DND-41 (cell line): ENCODE data around the gene TTPAL.

Experiments
- ATAC-seq: fragments of 200-7000 bp; cut with Tn5 transposase; 3 replicates; pipeline ENCODE4 v1.9.1; 2021; ENCODE audit warnings: low read depth; ENCODE audit not compliant: insufficient read depth
- DNase-seq: peaks from one replicate; pipeline ENCODE4 v3.0.0-alpha.2; 2020
- H2AFZ ChIP-seq: 2 replicates; pipeline ENCODE4 v1.6.0; 2012; ENCODE audit warnings: low read depth, low read length
- H3K27ac ChIP-seq: 2 replicates; pipeline ENCODE4 v1.5.1; 2012; ENCODE audit warnings: low read length, inconsistent platforms
- H3K27me3 ChIP-seq: fragments of 200-600 bp; sonication (generic); 2 replicates; pipeline ENCODE4 v1.6.0; 2012; ENCODE audit warnings: low read length, mild to moderate bottlenecking, inconsistent platforms; ENCODE audit not compliant: insufficient read depth, poor library complexity
- H3K36me3 ChIP-seq: 2 replicates; pipeline ENCODE4 v1.5.1; 2012; ENCODE audit warnings: low read length, inconsistent platforms; ENCODE audit not compliant: insufficient read depth
- H3K4me1 ChIP-seq: 2 replicates; pipeline ENCODE4 v1.5.1; 2012; ENCODE audit warnings: mild to moderate bottlenecking, low read length; ENCODE audit not compliant: insufficient read depth
- H3K4me2 ChIP-seq: 2 replicates; pipeline ENCODE4 v1.6.0; 2012; ENCODE audit warnings: mild to moderate bottlenecking, moderate library complexity, low read length, inconsistent platforms; ENCODE audit not compliant: insufficient read depth
- H3K4me3 ChIP-seq, 2 experiments: fragments of 200-600 bp in 1 of 2; shearing (Covaris generic) in 1 of 2; 2 replicates each; pipeline ENCODE4 v1.5.1; 2012 to 2016; ENCODE audit warnings: inconsistent platforms in 2 of 2, low read length in 2 of 2, mild to moderate bottlenecking in 2 of 2, low read depth in 1 of 2, moderate library complexity in 1 of 2
- H3K79me2 ChIP-seq: 2 replicates; pipeline ENCODE4 v1.6.0; 2012; ENCODE audit warnings: low read length, inconsistent platforms; ENCODE audit not compliant: insufficient read depth
- H3K9ac ChIP-seq: 2 replicates; pipeline ENCODE4 v1.6.0; 2012; ENCODE audit warnings: low read depth, mild to moderate bottlenecking, inconsistent platforms, low read length, moderate library complexity
- H3K9me3 ChIP-seq: 2 replicates; pipeline ENCODE4 v1.5.1; 2012; ENCODE audit warnings: low read length, moderate library complexity, mild to moderate bottlenecking, inconsistent platforms; ENCODE audit not compliant: insufficient read depth, severe bottlenecking
- H4K20me1 ChIP-seq: 2 replicates; pipeline ENCODE4 v1.6.0; 2012; ENCODE audit warnings: low read length; ENCODE audit not compliant: insufficient read depth
- CTCF ChIP-seq: IDR thresholded peaks from 2 replicates; pipeline ENCODE4 v1.5.1; 2012; ENCODE audit warnings: borderline replicate concordance, low read length, moderate library complexity, mild to moderate bottlenecking; ENCODE audit not compliant: poor library complexity, severe bottlenecking; ENCODE audit errors: extremely low read depth
- EZH2 ChIP-seq: IDR thresholded peaks from 3 replicates; pipeline ENCODE4 v1.6.1; 2012; ENCODE audit warnings: borderline replicate concordance, low read depth, mild to moderate bottlenecking, moderate library complexity, low read length, inconsistent platforms; ENCODE audit not compliant: severe bottlenecking

Gene TTPAL

GRCh38 chr20:44477151-44477550 is 1.5 kb downstream of the TTPAL start:
- no peaks in the 10 kb centered on the region for H3K9me3 ChIP-seq
- no peaks in the 10 kb centered on the region for H3K27me3 ChIP-seq
- no peak for DNase-seq
- peak overlapping the region in 1 of 2 experiments; percentile 74; a peak in 1 of 4 replicates for H3K4me3 ChIP-seq
- H4K20me1 ChIP-seq, result no peaks in the 10 kb centered on the region
- TF ChIP-seq EZH2 (no peak), CTCF (no peak)
- H3K79me2 ChIP-seq, result peaks cover 15% of the 10 kb centered on the region
- H3K27ac ChIP-seq, result no peak overlapping the region
- no peak for ATAC-seq
- peaks cover 22% of the 10 kb centered on the region for H3K4me1 ChIP-seq
- H3K4me2 ChIP-seq, result peak overlapping the region; percentile 83; the same call in 1 of the 2 replicates
- peaks cover 22% of the 10 kb centered on the region for H3K36me3 ChIP-seq
- H2AFZ ChIP-seq, result no peak overlapping the region
- no peak overlapping the region for H3K9ac ChIP-seq

- Histone ChIP-seq H4K20me1 (no peaks in the 10 kb centered on the region), H3K4me3 (no peak overlapping the region), H2AFZ (no peak overlapping the region), H3K79me2 (peaks cover 15% of the 10 kb centered on the region), H3K27me3 (no peaks in the 10 kb centered on the region), H3K4me2 (no peak overlapping the region), H3K36me3 (peaks cover 26% of the 10 kb centered on the region), H3K9me3 (no peaks in the 10 kb centered on the region), H3K27ac (no peak overlapping the region), H3K9ac (no peak overlapping the region), H3K4me1 (peaks cover 22% of the 10 kb centered on the region)
- DNase-seq, result no peak
- ATAC-seq, result no peak
- TF ChIP-seq EZH2, result no peak
- no peak for TF ChIP-seq CTCF
Observed at GRCh38 chr20:44478206-44478605, 2.5 kb downstream of the TTPAL start.

DNA sequence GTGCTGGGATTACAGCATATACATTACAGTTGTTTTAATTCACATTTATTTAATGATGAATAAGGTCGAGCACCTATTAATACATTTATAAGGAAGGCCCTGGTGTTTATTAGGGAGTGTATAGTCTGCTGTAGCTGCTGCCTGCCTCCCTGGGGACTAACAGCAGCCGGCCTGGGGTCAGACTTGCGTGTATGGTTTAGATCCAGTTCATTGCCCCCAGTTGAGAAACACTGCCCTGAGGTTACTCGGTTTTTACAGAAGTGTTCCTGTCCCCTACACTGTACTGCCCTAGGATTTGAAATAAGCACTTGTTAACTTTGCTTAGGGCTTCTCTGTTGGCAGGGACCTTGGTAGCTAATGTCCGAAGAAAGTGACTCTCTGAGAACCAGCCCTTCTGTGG is 4.0 kb downstream of the TTPAL start:
- Histone ChIP-seq H3K4me1 (peaks cover 22% of the 10 kb centered on the region), H3K4me3 (no peak overlapping the region), H4K20me1 (no peaks in the 10 kb centered on the region), H3K79me2 (peaks cover 15% of the 10 kb centered on the region), H3K4me2 (no peak overlapping the region), H3K27ac (no peak overlapping the region), H3K27me3 (no peaks in the 10 kb centered on the region), H2AFZ (no peak overlapping the region), H3K9me3 (no peaks in the 10 kb centered on the region), H3K36me3 (peaks cover 39% of the 10 kb centered on the region), H3K9ac (no peak overlapping the region)
- ATAC-seq, result no peak
- DNase-seq, result no peak
- TF ChIP-seq CTCF, result no peak
- TF ChIP-seq EZH2, result no peak

DNA sequence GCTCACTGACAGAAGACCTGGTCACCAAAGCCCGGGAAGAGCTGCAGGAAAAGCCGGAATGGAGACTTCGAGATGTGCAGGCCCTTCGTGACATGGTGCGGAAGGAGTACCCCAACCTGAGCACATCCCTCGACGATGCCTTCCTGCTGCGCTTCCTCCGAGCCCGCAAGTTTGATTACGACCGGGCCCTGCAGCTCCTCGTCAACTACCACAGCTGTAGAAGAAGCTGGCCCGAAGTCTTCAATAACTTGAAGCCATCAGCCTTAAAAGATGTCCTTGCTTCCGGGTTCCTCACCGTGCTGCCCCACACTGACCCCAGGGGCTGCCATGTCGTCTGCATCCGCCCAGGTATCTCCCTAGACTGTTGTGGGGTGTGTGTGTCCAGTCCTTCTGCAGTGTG is 4.4 kb downstream of the TTPAL start:
- Histone ChIP-seq H3K27ac (no peak overlapping the region), H3K9ac (no peak overlapping the region), H3K79me2 (peaks cover 15% of the 10 kb centered on the region), H4K20me1 (no peaks in the 10 kb centered on the region), H3K27me3 (no peaks in the 10 kb centered on the region), H2AFZ (no peak overlapping the region), H3K36me3 (peaks cover 44% of the 10 kb centered on the region), H3K4me1 (peaks cover 19% of the 10 kb centered on the region), H3K4me2 (no peak overlapping the region), H3K9me3 (no peaks in the 10 kb centered on the region), H3K4me3 (no peak overlapping the region)
- TF ChIP-seq EZH2 (no peak), CTCF (no peak)
- DNase-seq, result no peak
- no peak for ATAC-seq
